Measurements from ENCODE around the gene ERCC1. TPM values are rescaled to one million over a fixed set of nuclear protein-coding genes. Genes with fewer than 3 reads are reported as not detected.
A peak's percentile ranks its signal among the peaks of the same experiment; 100 is the strongest.

The ERCC1 gene
- total RNA-seq, 2 donors from 2014 or later, result 99.8 to 224 TPM

DNA sequence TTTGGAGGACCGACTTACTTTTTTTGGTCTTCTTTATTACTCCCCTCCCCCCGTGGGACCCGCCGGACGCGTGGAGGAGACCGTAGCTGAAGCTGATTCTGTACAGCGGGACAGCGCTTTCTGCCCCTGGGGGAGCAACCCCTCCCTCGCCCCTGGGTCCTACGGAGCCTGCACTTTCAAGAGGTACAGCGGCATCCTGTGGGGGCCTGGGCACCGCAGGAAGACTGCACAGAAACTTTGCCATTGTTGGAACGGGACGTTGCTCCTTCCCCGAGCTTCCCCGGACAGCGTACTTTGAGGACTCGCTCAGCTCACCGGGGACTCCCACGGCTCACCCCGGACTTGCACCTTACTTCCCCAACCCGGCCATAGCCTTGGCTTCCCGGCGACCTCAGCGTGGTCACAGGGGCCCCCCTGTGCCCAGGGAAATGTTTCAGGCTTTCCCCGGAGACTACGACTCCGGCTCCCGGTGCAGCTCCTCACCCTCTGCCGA, 44.5 kb upstream of the ERCC1 start:
- H3K4me3 ChIP-seq, result peak overlapping the region; percentile 90
- ATAC-seq (ENCODE audit: insufficient number of reproducible peaks, low FRiP score, low read depth) (no peak), DNase-seq (ENCODE audit: low spot score) (no peak)
- TF ChIP-seq, protein P1, sequence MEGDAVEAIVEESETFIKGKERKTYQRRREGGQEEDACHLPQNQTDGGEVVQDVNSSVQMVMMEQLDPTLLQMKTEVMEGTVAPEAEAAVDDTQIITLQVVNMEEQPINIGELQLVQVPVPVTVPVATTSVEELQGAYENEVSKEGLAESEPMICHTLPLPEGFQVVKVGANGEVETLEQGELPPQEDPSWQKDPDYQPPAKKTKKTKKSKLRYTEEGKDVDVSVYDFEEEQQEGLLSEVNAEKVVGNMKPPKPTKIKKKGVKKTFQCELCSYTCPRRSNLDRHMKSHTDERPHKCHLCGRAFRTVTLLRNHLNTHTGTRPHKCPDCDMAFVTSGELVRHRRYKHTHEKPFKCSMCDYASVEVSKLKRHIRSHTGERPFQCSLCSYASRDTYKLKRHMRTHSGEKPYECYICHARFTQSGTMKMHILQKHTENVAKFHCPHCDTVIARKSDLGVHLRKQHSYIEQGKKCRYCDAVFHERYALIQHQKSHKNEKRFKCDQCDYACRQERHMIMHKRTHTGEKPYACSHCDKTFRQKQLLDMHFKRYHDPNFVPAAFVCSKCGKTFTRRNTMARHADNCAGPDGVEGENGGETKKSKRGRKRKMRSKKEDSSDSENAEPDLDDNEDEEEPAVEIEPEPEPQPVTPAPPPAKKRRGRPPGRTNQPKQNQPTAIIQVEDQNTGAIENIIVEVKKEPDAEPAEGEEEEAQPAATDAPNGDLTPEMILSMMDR (IDR thresholded peaks at IDR 0.05), result no peak
- peak overlapping the region; percentile 97 for H3K27ac ChIP-seq
- no peaks in the 10 kb centered on the region for H3K9me3 ChIP-seq
- no peaks in the 10 kb centered on the region for H3K36me3 ChIP-seq
- no peaks in the 10 kb centered on the region for H3K27me3 ChIP-seq (replicated peaks; ENCODE audit: insufficient read depth)
- peaks cover 9 to 26% of the 10 kb centered on the region in 2 donors for H3K4me1 ChIP-seq (ENCODE audit: control insufficient read depth in 1 of 2, low read depth in 2 of 2)

DNA sequence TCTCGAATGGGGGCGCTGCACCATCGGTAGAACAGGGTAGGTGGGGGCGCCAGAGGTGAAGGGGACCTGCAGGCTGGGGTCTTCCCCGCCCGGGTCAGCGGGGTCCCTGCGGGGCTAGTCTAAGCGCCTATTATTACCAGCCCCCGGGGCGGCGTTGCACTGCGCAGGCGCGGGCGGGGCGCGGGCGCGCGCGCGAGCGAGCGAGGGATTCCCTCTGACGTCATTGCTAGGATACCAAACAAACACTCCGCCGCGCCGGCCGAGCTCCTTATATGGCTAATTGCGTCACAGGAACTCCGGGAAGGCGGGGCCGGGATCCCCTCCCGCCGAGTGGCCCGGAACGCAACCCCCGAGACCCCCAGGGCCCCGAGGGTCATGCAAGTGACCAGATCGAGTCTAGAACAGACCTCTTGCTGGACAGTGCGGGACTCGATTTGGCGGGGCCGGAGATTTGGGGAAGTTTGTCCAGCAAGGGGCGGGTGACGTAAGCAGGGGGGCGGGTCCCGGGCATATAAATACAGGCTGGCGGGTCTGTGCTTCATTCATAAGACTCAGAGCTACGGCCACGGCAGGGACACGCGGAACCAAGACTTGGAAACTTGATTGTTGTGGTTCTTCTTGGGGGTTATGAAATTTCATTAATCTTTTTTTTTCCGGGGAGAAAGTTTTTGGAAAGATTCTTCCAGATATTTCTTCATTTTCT, 43.9 kb upstream of the ERCC1 start, which contains the start of gene FOSB:
TSS of gene FOSB (plus strand) at position 541 of the 703 bp plus-strand sequence. CDS start 591 bp downstream, outside the sequence.
- DNase-seq (ENCODE audit: low spot score), result peak; percentile 87
- Histone ChIP-seq H3K27me3 (replicated peaks; ENCODE audit: insufficient read depth) (no peaks in the 10 kb centered on the region), H3K4me1 (ENCODE audit: control insufficient read depth in 1 of 2, low read depth in 2 of 2) (peaks cover 9 to 26% of the 10 kb centered on the region in 2 donors), H3K9me3 (no peaks in the 10 kb centered on the region), H3K36me3 (no peaks in the 10 kb centered on the region), H3K4me3 (peak within 1 kb of the TSS; percentile 90), H3K27ac (peak within 1 kb of the TSS; percentile 97)
- TF ChIP-seq, protein P1 (IDR thresholded peaks at IDR 0.05), result no peak
- peak; percentile 36 for ATAC-seq (ENCODE audit: insufficient number of reproducible peaks, low FRiP score, low read depth)

DNA sequence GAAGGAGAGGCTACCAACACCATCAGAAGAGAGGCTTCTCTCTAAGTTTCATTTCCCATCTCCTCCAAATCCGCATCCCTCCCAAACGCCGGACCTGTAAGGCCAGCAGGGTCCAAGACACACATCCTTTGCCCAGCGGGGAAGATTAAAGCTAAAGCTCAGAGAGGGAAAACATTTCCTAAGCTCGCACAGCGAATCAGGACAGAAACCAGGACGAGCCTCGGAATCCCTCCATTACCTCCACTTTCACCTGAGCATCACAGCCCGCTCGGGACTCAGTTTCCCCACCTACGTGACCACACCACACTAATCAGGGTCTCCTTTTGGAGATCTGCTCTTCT, 43.4 kb upstream of the ERCC1 start:
- H3K36me3 ChIP-seq, result no peaks in the 10 kb centered on the region

DNA sequence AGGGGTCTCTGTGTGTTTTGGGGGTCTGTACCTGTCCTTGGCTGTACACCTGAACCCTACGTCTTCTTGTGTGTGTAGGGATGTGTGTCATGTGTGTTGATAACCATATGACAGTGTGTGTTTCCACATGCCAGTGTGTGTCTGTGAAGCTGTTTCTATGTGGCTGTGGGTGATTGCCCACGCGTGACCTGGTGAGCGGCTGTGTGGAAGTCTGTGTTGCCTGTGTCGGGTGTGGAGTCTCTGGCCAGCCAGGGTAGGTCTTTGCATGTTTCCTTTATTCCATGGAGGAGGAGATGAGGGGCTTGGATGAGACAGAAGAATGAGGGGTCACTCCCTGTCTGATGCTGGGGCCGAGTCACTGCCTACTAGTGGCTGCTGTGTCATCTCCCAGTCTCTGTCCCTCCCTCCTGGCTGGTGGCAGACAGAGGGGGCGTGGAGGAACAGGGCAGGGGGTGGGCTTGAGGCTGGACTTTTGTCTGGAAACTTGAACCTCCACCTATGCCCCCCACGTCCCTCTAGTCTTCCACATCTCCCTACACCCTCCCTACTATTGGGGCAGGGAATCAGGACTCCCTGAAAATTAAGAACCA, 41.2 kb upstream of the ERCC1 start:
- ATAC-seq (ENCODE audit: insufficient number of reproducible peaks, low FRiP score, low read depth) (no peak), DNase-seq (ENCODE audit: low spot score) (no peak)
- Histone ChIP-seq H3K4me3 (no peak overlapping the region), H3K27me3 (replicated peaks; ENCODE audit: insufficient read depth) (no peaks in the 10 kb centered on the region), H3K36me3 (no peaks in the 10 kb centered on the region), H3K27ac (no peak overlapping the region), H3K9me3 (no peaks in the 10 kb centered on the region), H3K4me1 (ENCODE audit: control insufficient read depth in 1 of 2, low read depth in 2 of 2) (peaks cover 5 to 17% of the 10 kb centered on the region in 2 donors)
- TF ChIP-seq, protein P1 (IDR thresholded peaks at IDR 0.05), result no peak

More for the DNA sequence above, 43.4 kb upstream of the ERCC1 start:
- no peaks in the 10 kb centered on the region for H3K27me3 ChIP-seq (replicated peaks; ENCODE audit: insufficient read depth)
- TF ChIP-seq, protein P1 (IDR thresholded peaks at IDR 0.05), result no peak
- H3K27ac ChIP-seq, result peak overlapping the region; percentile 97
- ATAC-seq (ENCODE audit: insufficient number of reproducible peaks, low FRiP score, low read depth) (no peak), DNase-seq (ENCODE audit: low spot score) (no peak)
- H3K4me1 ChIP-seq (ENCODE audit: control insufficient read depth in 1 of 2, low read depth in 2 of 2), result peaks cover 9 to 26% of the 10 kb centered on the region in 2 donors
- peak overlapping the region; percentile 90 for H3K4me3 ChIP-seq
- no peaks in the 10 kb centered on the region for H3K9me3 ChIP-seq

DNA sequence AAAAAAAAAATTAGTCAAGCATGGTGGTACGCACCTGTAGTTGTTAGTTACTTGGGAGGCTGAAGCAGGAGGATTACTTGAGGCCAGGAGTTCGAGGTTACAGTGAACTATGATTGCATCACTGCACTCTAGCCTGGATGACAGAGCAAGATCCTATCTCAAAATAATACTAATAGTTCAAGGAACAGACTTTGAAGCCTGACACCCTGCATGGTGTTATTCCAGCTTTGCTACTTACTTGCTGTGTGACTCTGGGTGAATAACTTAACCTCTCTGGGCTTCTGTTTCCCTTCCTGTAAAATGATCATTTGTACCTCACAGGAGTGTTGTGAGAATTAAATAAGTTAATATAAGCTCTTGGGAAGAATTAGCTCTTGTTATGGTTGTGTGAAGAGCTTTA, 40.6 kb upstream of the ERCC1 start:
- peaks cover 4 to 15% of the 10 kb centered on the region in 2 donors for H3K4me1 ChIP-seq (ENCODE audit: control insufficient read depth in 1 of 2, low read depth in 2 of 2)
- DNase-seq (ENCODE audit: low spot score) (no peak), ATAC-seq (ENCODE audit: insufficient number of reproducible peaks, low FRiP score, low read depth) (no peak)
- TF ChIP-seq, protein P1 (IDR thresholded peaks at IDR 0.05), result no peak
- no peaks in the 10 kb centered on the region for H3K9me3 ChIP-seq
- no peaks in the 10 kb centered on the region for H3K36me3 ChIP-seq
- H3K27me3 ChIP-seq (replicated peaks; ENCODE audit: insufficient read depth), result no peaks in the 10 kb centered on the region
- H3K4me3 ChIP-seq, result no peak overlapping the region
- no peak overlapping the region for H3K27ac ChIP-seq

All from thoracic aorta (tissue), 2 donors.